Stimulated activated CD4-positive, alpha-beta T cell treated with anti-CD3 and anti-CD28 coated beads, Interleukin-1b, Interleukin-23, amount 100 ng/mL, for 24 hours (primary cell): ENCODE data around the gene RAB9B.

ENCODE experiments used
- DNase-seq, 4 experiments: peaks; one replicate each; pipeline ENCODE4 v3.0.0-alpha.2; 2020; ENCODE audit warnings: low read depth in 4 of 4, low spot score in 1 of 4

RAB9B gene

GRCh38 chrX:103811858-103812257 lies 20.2 kb downstream of the RAB9B start:
- no peak for DNase-seq

- DNase-seq = no peak
Measured at GRCh38 chrX:103806862-103807474, 25.1 kb downstream of the RAB9B start.

- DNase-seq = no peak
Measured at GRCh38 chrX:103805860-103806259, 26.2 kb downstream of the RAB9B start.

- DNase-seq = no peak
Measured at GRCh38 chrX:103800318-103800717, 31.7 kb downstream of the RAB9B start.

- no peak for DNase-seq
Measured at GRCh38 chrX:103797691-103798090, 34.4 kb downstream of the RAB9B start.

- DNase-seq = no peak
Measured at GRCh38 chrX:103794119-103794518, 37.9 kb downstream of the RAB9B start.

GRCh38 chrX:103793545-103793940 lies 38.5 kb downstream of the RAB9B start:
- DNase-seq = no peak

GRCh38 chrX:103792916-103793544 lies 39.0 kb downstream of the RAB9B start:
- no peak for DNase-seq

- DNase-seq = no peak
Measured at GRCh38 chrX:103791826-103792485, 40.1 kb downstream of the RAB9B start.

- DNase-seq = no peak
Measured at GRCh38 chrX:103791228-103791627, 40.8 kb downstream of the RAB9B start.

- DNase-seq = no peak
Measured at GRCh38 chrX:103789004-103789403, 43.1 kb downstream of the RAB9B start.

- DNase-seq = no peak
Measured at GRCh38 chrX:103783971-103784370, 48.1 kb downstream of the RAB9B start.

- no peak for DNase-seq
Measured at GRCh38 chrX:103783196-103783595, 48.9 kb downstream of the RAB9B start.

GRCh38 chrX:103782640-103783039 lies 49.4 kb downstream of the RAB9B start:
- no peak for DNase-seq

GRCh38 chrX:103781706-103782105 lies 50.4 kb downstream of the RAB9B start:
- no peak for DNase-seq

- no peak for DNase-seq
Measured at GRCh38 chrX:103781062-103781402, 51.0 kb downstream of the RAB9B start.

GRCh38 chrX:103780336-103781061 lies 51.6 kb downstream of the RAB9B start:
- no peak for DNase-seq

GRCh38 chrX:103779141-103779789 lies 52.8 kb downstream of the RAB9B start:
- DNase-seq = no peak

- no peak for DNase-seq
Measured at GRCh38 chrX:103776546-103776945, 55.5 kb downstream of the RAB9B start, which contains the start of gene PLP1. Gene PLP1 (plus strand): TSS chrX:103776840. CDS start chrX:103776996, 156 bp downstream.

GRCh38 chrX:103774070-103774642 lies 57.9 kb downstream of the RAB9B start:
- DNase-seq = no peak

- no peak for DNase-seq
Measured at GRCh38 chrX:103773445-103773844, 58.6 kb downstream of the RAB9B start.
